Central memory CD4-positive, alpha-beta T cell (primary cell): ENCODE measurements around the gene CEL.
A peak's percentile ranks its signal among the peaks of the same experiment; 100 is the strongest.
"Not testable (repeated sequence)": the region's sequence is repeated elsewhere in the genome, so short reads cannot be mapped to it uniquely, and the experiment has no call there.

Experiments used
- DNase-seq: peaks from one replicate; pipeline ENCODE4 v3.0.0; 2022

CEL gene

DNA sequence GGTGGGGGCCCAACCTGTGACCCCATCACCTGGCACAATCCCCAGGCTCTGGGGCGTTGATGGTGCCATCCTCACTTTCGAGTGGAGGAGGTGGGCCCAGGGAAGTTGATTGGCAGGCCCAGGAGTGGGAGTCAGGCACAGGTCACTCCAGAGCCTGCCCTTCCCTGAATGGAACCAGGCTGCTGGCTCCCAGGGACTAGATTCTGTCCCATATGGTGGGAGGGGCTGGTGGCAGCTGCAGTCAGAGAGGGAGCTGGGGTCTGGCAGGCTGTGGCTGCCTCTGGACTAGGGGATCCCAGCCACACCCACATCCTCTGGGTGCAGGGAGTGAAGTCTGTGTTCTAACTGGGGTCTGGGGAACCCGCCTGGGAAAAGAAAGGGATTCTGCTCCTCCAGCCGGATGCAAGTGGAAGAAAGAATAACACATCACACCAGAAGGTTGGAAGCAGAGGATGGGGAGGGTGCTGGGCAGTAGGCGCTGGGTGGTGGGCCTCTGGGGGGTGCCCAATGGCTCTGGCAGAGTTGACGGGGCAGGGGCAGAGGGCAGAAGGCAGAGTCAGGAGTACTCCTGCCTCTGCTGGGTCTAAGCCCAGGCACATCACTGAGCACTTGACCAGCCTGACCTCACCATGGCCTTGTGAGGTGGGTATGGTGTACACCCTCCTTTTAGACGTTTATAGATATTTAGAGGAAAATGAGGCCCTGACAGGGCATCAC is 25.8 kb downstream of the CEL start:
- no peak for DNase-seq

DNA sequence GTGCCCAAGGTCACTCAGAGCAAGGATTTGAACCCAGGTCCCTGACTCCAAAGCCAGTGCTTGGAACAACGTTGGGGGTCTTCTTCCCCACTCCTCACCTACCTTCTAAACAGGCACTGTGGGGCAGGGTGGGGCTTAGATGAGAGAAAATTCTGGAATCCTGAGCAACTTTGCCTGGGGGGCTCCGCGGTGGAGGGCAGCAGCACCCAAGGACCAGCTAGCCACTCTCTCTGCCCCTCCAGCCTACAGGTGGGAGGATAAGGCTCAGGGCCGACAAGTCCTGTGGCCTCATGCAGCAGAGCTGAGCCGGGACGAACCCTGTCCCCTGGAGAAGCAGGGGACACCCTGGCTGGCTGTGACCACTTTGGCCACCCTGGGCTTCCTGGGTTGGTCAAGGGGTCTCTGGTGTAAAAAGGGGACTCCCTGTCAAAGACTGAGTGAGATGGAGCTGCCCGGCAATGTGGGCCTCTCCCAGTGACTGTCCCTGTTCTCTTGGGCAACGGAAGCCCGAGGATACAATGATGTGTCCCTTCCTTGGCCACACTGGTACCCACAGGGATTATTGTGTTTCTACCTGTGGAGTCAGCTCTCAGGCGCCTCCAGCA is 26.5 kb downstream of the CEL start:
- no peak for DNase-seq

DNA sequence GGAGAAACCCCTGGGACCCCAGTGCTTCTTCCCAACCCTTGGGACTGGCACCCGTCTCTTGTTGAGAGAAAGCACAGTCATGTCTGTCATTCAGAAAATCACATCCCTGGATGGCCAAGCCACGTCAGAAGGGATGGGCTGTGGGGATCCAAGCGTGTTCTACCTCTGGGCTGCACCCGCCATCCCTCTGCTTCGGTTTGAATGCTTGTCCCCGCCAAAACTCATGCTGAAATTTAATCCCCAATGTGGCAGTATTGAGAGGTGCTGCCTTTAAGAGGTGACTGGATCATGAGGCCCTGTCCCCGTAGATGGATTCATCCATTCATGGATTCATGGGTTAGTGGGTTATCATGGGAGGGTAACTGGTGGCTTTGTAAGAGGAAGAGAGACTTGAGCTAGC is 27.0 kb downstream of the CEL start:
- no peak for DNase-seq

DNA sequence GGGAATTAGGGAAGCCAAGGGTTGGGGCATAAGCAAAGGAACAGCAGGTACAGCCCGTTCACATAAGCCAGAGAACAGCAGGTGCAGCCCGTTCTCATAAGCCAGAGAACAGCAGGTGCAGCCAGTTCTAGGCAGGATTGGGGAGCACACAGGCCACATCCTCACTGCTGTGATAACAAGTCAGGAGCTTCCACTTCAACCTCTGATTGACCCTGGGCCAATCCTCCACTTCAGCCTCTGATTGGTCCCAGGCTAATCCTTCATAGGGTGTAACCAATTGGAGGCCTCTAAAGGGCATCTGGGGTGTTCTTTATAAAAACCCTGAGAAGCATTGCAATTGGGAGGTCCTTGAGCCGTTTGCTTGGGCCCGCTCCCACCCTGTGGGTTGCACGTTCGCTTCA is 27.5 kb downstream of the CEL start:
- DNase-seq, result no peak

DNA sequence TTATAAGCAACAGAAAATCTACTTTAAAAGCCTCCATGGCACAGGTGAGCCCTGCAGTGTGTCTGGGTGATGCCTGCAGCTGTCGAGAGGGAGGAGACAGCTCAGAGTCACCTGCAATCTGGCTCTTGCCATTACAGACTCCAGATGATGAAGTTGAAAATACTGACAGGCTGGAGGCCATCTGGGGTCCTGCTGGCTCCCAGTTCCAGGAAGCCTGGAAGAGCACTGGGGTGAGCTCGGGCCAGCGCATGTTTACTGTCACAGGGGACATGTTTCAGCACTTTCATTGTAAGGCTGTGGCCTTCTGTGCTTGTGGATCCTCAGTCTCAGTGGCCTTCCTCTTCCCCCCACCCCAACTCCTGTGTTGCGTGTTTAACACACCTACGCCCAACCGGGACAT is 28.4 kb downstream of the CEL start:
- no peak for DNase-seq

DNA sequence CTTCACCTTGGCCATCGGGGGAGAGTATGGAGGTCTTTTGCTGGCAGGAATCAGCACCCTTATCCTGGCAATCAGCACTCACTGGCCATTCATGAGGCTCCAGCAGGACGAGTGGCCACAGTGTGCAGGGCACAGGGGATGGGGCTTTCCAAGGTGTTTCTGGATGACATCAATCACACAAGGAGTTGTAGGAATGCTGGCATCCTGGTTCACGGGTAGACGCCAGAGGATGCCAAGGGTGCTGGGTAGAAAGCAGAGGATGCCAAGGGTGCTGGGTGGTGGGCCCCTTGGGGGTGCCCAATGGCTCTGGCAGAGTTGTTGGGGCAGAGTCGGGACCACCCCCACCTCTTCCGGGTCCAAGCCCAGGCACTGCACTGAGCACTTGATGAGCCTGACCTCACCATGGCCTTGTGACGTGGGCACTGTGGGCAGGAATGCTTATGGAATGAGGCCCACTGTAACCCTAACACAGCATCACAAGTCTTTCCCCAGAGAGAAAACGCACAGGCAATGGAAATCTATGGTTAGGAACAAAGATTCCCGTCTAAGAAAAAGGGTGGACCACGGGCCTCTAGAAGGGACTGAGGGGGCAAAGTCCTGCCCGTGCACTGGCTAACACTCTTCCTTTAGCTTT is 29.1 kb downstream of the CEL start:
- no peak for DNase-seq

DNA sequence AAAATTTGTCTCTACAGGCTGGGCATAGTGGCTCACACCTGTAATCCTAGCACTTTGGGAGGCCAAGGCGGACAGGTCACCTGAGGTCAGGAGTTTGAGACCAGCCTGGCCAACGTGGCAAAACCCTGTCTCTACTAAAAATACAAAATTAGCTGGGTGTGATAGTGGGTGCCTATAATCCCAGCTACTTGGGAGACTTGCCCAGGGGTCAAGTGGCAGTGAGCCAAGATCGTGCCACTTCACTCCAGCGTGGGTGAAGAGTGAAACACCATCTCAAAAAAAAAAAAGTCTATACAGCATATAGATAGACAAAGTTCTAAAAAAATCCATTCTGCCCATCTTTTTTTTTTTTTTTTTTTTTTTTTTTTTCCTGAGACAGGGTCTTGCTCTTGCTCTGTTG is 32.6 kb downstream of the CEL start:
- DNase-seq, result not testable (repeated sequence)

DNA sequence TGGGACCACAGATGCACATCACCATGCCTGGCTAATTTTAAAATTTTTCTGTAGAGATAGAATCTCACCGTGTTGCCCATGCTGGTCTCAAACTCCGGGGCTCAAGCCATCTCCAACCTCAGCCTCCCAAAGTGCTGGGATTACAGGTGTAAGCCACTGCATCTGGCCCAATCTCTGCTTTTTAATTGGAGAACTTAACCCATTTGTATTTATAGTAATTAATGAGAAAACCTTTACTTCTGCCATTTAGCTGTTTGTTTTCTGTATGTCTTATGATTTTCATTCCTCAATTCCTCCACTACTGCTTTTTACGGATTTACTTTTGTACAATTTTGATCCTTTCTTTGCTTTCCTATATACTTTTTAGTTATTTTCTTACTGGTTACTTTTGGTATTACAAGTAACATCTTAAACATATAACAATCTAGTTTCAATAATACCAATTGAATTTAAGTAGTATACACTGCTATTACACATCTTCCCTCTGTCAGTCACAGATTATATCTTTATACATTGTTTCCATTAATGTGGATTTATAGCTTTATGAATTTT is 33.1 kb downstream of the CEL start:
- DNase-seq, result no peak

DNA sequence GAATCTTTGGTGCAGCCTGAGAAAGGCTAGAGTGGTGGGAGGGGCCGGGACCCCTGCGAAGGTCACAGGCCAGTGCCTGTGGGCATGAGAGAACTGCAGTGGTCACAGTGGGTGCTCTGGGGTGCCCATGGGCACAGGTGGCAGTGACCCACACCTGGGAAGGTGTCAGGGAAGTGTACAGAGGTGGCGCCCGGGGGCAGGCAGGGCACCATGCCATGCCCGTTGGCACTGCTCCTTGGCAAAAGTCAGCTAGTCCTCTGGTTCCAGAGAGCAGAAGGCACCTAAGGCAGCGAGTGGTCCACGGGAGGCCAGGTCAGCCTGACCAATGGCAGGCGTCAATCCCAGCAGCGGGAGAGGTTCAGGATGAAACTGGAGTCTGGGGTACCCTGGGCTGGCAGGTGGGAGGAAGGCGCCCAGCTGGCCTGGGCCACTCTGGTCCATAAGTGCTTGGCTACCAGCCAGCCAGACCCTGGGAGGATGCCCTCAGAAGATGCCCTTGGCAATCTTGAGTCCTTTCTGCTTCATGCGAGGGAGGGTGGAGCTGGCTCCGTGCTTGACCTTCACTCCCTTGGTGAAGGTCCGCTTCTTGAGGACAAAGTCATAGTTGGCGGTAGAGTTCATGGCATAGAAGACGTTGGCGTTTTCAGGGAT is 36.4 kb downstream of the CEL start:
- no peak for DNase-seq

DNA sequence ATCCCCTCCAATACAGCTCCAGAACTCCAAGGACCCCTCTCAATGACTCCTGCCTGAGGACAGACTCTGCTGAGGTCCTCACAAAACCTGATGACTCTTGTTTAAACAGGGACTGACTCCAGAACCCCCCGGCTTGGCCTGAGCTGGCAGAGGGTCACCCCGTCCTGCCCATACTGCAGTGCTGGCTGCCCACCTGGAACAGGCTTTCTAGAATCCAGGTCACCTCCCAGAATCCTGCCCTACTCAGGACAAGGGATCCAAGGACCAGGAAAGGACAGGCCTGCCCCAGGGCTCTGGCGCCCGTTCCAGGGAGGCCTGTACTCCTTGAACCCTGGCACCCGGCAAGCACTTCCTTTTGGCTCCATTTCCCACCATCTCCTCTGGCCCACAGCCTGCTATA is 37.1 kb downstream of the CEL start:
- DNase-seq, result no peak

DNA sequence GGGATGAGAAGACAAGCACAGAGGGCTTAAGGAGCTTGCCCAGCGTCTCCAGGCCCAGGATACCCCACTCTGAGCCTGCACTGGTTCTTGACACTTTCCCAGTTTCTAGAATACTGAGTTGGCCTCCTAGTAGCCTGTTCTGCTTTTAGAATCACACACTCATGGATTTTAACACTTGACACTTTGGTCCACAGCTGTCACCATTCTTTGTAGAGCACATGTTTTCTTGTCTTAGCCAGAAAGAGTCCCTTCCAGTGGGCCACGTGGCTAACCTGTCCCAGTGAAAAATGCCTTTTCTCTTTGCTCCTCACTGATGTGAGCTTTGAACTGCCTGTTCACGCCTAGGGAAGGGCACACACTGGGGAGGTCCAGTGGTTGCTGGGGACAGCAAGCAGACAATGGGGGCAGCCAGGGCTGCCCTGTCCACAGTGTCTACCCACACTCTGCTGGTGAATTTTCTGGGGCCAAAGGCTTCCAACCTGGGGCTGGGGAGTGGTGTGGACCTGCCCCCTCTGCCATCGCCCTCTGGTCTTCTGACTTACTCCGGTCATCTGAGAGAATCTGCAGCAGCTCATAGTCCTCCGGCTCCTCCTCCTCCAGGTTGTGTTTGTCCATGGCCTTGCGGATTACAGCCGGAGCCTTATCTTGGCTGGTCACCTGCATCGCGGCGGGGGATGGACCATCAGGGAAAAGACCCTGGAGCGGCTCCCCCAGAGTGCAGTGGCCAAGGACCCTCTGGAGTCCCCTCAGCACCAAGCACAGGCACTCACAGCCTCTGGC is 38.1 kb downstream of the CEL start:
- DNase-seq, result no peak

DNA sequence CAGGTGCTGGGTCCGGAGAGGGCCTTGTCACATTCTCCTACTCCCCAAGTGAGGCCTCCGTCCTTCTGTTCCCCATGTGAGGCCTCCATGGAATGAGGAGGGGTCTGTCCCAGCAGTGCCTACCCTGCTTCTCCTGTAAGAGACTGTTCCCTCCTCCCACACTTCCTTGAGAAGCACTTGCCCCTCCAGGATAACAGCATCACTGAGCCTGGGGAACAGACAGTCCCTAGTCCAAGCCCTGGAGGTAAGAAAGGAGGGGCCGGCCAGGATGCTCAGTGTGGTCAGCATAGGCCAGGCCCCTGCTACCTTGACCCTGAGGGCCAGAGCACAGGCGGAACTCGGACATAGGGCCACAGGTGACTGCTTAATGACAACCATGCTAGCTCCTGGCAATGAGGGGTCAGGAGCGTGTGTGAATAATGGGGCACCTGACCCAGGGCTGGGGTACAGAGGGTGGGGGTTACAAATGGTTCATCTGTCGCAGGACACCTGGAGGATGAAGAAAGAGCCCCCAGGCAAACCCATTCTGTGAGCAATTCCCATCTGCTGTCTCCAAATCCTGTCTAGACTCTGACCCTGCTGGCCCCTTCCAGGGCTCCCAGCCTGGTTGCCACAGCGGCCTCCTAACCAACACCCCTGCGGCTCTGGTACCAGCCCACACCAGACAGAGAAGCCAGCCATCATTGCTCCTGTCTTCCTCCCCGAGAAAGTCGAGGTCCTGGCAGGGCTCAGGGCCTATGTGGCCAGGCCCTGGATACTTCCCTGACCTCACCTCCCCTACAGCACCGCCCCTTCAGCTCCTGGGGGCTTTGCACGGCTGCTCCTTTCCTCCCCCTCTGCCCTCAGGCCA is 39.0 kb downstream of the CEL start:
- DNase-seq, result no peak

DNA sequence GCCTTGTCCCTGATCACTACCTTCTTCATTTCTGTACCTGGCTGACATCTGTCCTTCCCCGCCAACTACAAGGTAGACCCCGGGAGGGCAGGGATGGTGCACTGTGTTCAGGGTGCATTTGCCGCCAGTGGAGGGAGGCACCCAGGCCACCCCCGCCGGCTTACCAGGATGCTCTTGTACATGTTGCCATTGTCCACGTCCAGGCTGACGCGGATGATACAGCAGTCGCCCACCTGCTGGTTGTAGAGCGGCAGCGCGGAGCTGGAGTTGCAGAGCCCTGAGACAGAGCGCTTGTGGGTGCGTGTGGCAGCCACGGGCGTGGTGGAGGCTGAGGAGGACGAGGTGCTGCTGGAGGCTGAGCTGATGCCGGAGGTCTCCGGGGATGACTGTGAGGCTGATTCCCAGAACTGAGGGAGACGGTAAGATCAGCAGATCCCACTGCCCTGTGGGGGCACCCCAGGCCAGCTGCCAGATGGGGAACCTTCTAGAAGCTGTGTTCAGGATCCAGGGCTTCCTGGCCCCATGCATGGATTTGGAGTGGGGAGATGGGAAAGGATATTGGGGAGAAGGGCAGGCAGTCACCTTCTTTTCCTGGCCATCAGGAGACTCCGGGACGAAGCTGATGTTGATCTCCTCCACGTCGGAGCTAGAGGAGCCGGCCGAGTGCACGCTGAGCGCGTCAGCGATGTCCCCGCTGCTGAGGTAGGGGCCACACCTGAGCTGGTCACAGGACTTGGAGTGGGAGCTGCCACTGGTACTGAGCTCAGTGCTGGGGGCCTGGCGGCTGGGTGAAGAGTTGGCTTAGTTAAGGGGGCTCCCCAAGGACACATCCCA is 39.8 kb downstream of the CEL start:
- DNase-seq, result no peak

DNA sequence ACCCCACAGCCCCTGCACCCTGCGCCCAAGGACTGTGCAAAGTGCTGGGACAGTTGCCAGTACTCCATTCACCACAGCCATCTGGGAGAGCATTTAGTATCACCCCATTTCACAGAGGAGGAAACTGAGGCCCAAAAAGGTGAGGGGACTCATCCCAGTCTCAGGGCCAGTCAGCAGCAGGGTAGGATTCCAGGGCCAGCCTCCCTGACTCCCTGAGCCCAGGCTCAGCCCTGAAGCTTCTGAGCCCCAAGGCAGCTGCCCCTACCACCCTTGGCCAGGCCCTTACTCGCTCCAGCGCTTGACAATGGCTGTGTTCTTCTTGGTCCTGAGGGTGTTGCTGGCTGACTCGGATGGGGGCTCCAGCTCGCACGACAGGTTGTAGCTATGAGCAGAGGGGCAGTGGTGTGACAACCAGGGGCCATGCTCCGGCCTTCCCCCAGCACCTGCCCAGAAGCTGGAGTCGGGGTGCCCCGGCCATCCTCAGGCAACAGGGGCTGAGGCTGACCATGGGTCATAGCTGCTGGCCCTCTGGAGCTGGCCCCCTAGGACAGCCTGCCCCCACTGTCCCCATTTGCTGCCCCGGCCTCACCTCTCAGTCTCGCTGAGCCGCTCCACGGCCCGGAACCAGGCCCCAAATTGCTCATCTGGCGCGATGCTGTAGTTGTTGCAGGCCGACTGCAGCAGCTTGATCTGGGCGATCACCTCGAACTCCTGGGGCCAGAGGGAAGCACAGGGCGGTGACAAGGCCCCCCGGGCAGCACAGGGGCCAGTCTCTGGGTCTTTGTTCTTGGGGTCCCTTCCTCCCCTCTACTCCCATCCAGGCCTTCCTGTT is 40.6 kb downstream of the CEL start:
- no peak for DNase-seq

DNA sequence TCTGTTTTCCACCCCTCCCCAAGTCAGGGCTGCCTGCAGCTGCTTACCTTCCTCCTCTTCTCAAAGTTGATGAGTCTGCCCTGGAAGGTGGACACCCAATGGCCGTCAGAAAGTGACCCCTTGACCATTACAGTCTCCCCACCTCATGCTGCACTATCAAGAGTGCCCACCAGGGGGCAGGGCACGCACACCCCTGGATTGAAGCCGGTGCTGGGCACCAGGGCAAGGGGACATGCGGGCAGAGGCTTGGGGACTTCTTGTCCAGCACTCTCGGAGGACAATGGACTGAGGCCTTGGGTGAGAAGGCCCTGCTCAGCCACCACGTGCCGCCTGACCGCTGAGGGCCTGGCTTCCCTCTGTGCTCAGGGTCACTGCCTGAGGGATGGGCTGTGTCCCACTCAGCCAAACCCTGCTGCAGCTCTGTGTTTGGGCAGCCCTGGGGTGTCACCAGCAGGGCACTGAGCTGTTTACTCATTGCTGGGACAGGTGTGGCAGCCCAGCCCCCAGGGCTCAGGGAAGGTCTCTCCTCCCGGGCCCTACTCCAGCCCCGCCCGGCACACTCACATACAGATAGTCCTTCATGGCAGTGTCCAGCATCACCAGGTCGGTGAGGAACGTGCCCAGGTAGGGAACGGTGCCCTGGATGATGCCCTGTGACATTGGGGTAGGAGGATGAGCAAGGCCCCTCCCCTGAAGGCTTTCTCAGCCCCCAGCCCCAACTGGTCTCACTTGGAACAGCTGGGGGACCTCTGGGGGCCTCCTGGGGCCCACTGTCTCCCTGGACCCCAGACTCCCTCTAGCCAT is 41.6 kb downstream of the CEL start:
- DNase-seq, result peak; percentile 42

DNA sequence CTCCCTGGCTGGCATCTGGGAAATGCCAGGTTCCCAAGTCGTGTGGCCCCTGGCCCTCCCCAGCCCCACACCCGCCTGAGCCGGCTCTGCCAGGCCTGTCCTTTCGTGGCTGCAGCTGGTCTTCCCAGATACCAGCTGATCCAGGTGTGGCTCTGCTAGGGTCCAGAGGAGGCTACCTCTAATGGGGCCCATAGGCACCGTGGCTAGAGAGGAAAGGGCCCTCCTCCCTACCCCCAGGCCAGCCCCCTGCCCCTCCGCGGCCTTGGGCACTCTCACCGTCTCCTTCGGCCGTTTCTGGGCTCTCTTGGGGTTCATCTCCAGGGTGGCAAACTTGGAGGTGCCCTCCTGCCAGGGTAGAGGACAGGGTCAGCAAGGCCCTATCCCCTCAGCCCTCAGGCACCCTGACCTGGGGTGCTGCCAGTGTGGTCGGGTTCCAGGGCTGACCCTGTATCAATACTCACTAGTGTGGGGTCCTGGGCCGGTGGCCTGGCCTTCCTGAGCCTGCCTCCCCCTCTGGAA is 42.3 kb downstream of the CEL start:
- no peak for DNase-seq

DNA sequence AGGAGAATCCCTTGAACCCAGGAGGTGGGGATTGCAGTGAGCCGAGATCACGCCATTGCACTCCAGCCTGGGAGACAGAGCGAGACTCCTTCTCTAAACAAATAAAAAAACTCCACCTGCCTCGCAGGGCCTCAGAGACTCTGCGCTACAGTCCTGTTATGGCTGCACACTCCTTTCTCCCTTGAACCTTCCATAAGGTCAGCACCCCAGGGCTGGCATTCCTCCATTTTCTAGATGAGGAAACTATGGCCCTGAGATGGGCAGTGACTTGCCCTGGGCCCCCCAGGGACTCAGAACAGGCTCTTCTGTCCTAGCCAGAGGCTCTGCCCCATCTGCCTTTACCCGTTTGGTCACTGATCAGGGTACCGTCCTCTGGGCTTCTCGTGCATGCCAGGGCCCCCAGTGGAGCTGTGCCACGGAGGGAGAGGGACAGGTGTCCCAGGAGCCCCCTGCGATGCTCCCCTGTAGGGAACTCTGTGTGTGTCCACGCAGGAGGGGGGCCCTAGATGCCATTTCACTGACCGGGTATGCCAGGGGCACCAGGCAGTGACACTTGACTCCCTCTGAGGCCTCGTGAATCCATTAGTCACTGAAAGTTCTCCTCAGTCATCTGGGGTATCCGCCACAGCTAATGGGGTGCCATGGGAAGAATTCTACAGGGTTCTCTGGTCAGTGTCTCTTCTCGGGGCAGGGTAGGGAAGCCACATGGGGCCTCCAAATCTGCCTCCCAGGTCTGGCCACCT is 43.1 kb downstream of the CEL start:
- DNase-seq, result no peak

DNA sequence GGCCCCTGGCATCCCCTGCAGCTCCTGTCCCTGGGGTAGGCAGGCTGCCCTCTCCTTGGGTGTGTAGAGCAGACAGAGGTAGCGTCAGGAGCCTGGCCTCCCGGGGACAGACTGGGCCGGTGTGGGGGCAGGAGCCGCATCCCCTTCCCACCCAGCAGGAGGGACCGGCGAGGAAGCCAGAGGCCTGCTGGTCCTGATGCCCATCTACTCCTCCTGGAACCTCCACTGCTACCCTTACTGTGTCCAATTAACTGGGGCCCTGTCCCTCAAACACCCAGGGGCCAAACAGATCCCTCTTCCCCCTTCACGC is 43.6 kb downstream of the CEL start:
- no peak for DNase-seq
